ENCODE results near the gene TMEFF1. TPM values are rescaled to one million over a fixed set of nuclear protein-coding genes. Genes with fewer than 3 reads are reported as not detected.

TMEFF1 gene
- total and polyA plus RNA-seq, 10 of the 15 experiments (the other 5 are each of a cell fraction or from before 2014, with no cell fraction given) = 0.03 to 0.55 (median 0.11) TPM; not detected in 3

GRCh38 chr9:100591639-100592412, 118.9 kb downstream of the TMEFF1 start:
- no TSS peak for BruUV-seq (replicated peaks)
- Histone ChIP-seq H3K36me3 (ENCODE audit: control insufficient read depth in 2 of 2, insufficient read depth in 2 of 2, low read length in 1 of 2) (no peaks in the 10 kb centered on the region), H3K27ac (ENCODE audit: control insufficient read depth, insufficient read depth) (no peak overlapping the region), H3K4me1 (ENCODE audit: control insufficient read depth, insufficient read depth, low read length) (no peaks in the 10 kb centered on the region), H3K9me3 (replicated peaks; ENCODE audit: control insufficient read depth, insufficient read depth, low read length) (no peaks in the 10 kb centered on the region), H3K9ac (ENCODE audit: control insufficient read depth, insufficient read depth, low read length) (no peak overlapping the region), H3K79me2 (ENCODE audit: control insufficient read depth, insufficient read depth, low read length) (no peaks in the 10 kb centered on the region), H3K4me3 (no peak overlapping the region), H3K4me2 (ENCODE audit: control insufficient read depth, insufficient read depth) (no peak overlapping the region), H3K27me3 (replicated peaks in 1 of 2; ENCODE audit: control insufficient read depth in 2 of 2, insufficient read depth in 2 of 2, low read length in 1 of 2) (no peaks in the 10 kb centered on the region; a peak in 1 of 4 replicates), H2AFZ (ENCODE audit: control insufficient read depth, low read depth, low read length) (no peak overlapping the region), H4K20me1 (ENCODE audit: control insufficient read depth, insufficient read depth) (no peaks in the 10 kb centered on the region)
- in situ Hi-C loops (cut with MboI) (loop anchor here (25.0 kb wide), 1 partner anchor 580 kb away; no protein-coding TSS in a partner anchor), intact Hi-C loops (cut with micrococcal nuclease; ENCODE audit: unreplicated experiment) (loop anchor here (10.0 kb wide), 2 partner anchors 157 to 367 kb away; no protein-coding TSS in a partner anchor)
- DNase-seq (ENCODE audit: low read depth, low spot score) = no peak
- ChIA-PET SMC1A (ENCODE audit: uncharacterized antibody, unreplicated experiment) (no interaction called here), RAD21 (ENCODE audit: unreplicated experiment) (no interaction called here), CTCF (interaction anchor here (1.3 kb wide), 1 partner anchor 10 kb away, joined by 5 read pairs; no protein-coding TSS in a partner anchor), POLR2A (no interaction called here)
- ATAC-seq = no peak
- WGBS (ENCODE audit: insufficient coverage, insufficient replicate concordance, low lambda C conversion rate, missing lambda C conversion rate) = 46% methylated on average over 5 of the region's 5 CpGs
- no peak for TF ChIP-seq FOS (IDR thresholded peaks at IDR 0.05; ENCODE audit: borderline replicate concordance, extremely low read depth, insufficient read length)
- no peak for TF ChIP-seq RELA (IDR thresholded peaks at IDR 0.05; ENCODE audit: borderline replicate concordance, partially characterized antibody)
- TF ChIP-seq HDGF (IDR thresholded peaks at IDR 0.05) = no peak
- TF ChIP-seq BACH1 (IDR thresholded peaks at IDR 0.05; ENCODE audit: borderline replicate concordance) = no peak
- no peak for TF ChIP-seq YBX1 (IDR thresholded peaks at IDR 0.05)
- no peak for TF ChIP-seq PAX5 (IDR thresholded peaks at IDR 0.05; ENCODE audit: borderline replicate concordance, low read depth, low read length)
- TF ChIP-seq CUX1 (IDR thresholded peaks at IDR 0.05; ENCODE audit: insufficient replicate concordance, low read depth, low read length) = no peak
- FAIRE-seq = no peak

All from GM12878 (cell line).